H1 (cell line): ENCODE data around the gene PPP1R14B. TPM values are rescaled to one million over a fixed set of nuclear protein-coding genes. Genes with fewer than 3 reads are reported as not detected.

Experiments used
- CTCF ChIA-PET: fragments of 300-600 bp; sonication (Branson Sonifier 250); formaldehyde crosslinking; loops from one replicate; lab custom pipeline; 2021; ENCODE audit not compliant: partially characterized antibody; lab: Charles Lee
- POLR2A ChIA-PET: fragments of 300-600 bp; sonication (Branson Sonifier 250); formaldehyde crosslinking; loops from one replicate; lab custom pipeline; 2021; ENCODE audit warnings: inconsistent platforms; ENCODE audit not compliant: partially characterized antibody; lab: Charles Lee
- DNase-seq, 2 experiments: peaks; one replicate each; pipeline versions ENCODE4 v3.0.0 to v3.0.0-alpha.2; 2010 to 2022; ENCODE audit warnings: low spot score in 2 of 2, low read depth in 1 of 2, mixed read lengths in 1 of 2
- FAIRE-seq: peaks from 2 replicates; lab custom pipeline; 2011; peaks lifted over from hg19 to GRCh38; lab: Jason Lieb, UNC
- H2AFZ ChIP-seq: 2 replicates; pipeline ENCODE4 v1.8.1; 2012; ENCODE audit warnings: low read length, inconsistent platforms
- H2AK5ac ChIP-seq: 2 replicates; pipeline ENCODE4 v1.6.1; 2013; ENCODE audit warnings: low read depth, low read length
- H2BK120ac ChIP-seq: replicated peaks from 2 replicates; pipeline ENCODE3; 2013; ENCODE audit warnings: low read depth, low read length, inconsistent platforms
- H2BK12ac ChIP-seq: 2 replicates; pipeline ENCODE4 v1.6.1; 2013; ENCODE audit warnings: low read depth, low read length
- H2BK15ac ChIP-seq: 2 replicates; pipeline ENCODE4 v1.6.1; 2013; ENCODE audit warnings: low read length
- H2BK20ac ChIP-seq: 2 replicates; pipeline ENCODE4 v1.6.1; 2013; ENCODE audit warnings: low read length
- H2BK5ac ChIP-seq: 2 replicates; pipeline ENCODE4 v1.6.1; 2013; ENCODE audit warnings: low read depth, low read length
- H3K14ac ChIP-seq: 2 replicates; pipeline ENCODE4 v1.6.1; 2013; ENCODE audit warnings: inconsistent platforms; ENCODE audit not compliant: insufficient read length
- H3K18ac ChIP-seq: 2 replicates; pipeline ENCODE4 v1.6.1; 2013; ENCODE audit warnings: low read length; ENCODE audit errors: extremely low read depth
- H3K23ac ChIP-seq: 2 replicates; pipeline ENCODE4 v1.6.1; 2013; ENCODE audit warnings: inconsistent platforms; ENCODE audit not compliant: insufficient read length
- H3K23me2 ChIP-seq: 2 replicates; pipeline ENCODE4 v1.6.1; 2013; ENCODE audit warnings: low read depth, low read length
- H3K27ac ChIP-seq: 2 replicates; pipeline ENCODE4 v1.6.1; 2011; ENCODE audit warnings: low read depth, low read length, inconsistent platforms
- H3K27me3 ChIP-seq, 4 experiments: replicated peaks in 1 of 4; 1 replicate in 1 of 4; 2 replicates in 3 of 4; pipeline versions ENCODE4 v1.6.1 to v1.8.1; 2011 to 2013; ENCODE audit warnings: low read length in 3 of 4, mild to moderate bottlenecking in 3 of 4, inconsistent platforms in 2 of 4, mixed read lengths in 2 of 4, moderate library complexity in 1 of 4; ENCODE audit not compliant: control insufficient read depth in 3 of 4, insufficient read depth in 3 of 4; ENCODE audit errors: extremely low read depth in 1 of 4
- H3K36me3 ChIP-seq, 4 experiments: 2 replicates each; pipeline versions ENCODE4 v1.6.1 to v1.8.1; 2011 to 2013; ENCODE audit warnings: mild to moderate bottlenecking in 4 of 4, low read length in 3 of 4, moderate library complexity in 2 of 4, control low read depth in 1 of 4, inconsistent platforms in 1 of 4; ENCODE audit not compliant: insufficient read depth in 4 of 4, control insufficient read depth in 2 of 4
- H3K4ac ChIP-seq: replicated peaks from 2 replicates; pipeline ENCODE3; 2013; ENCODE audit warnings: low read length, low read depth, mixed read lengths, inconsistent platforms; ENCODE audit not compliant: insufficient read length
- H3K4me1 ChIP-seq, 4 experiments: replicated peaks in 1 of 4; 1 replicate in 1 of 4; 2 replicates in 3 of 4; pipeline versions ENCODE4 v1.6.1 to v1.8.1; 2011 to 2013; ENCODE audit warnings: low read length in 3 of 4, inconsistent platforms in 2 of 4, mixed read lengths in 1 of 4; ENCODE audit not compliant: insufficient read depth in 4 of 4, control insufficient read depth in 3 of 4
- H3K4me2 ChIP-seq, 2 experiments: 2 replicates each; pipeline versions ENCODE4 v1.6.1 to v1.8.1; 2011 to 2013; ENCODE audit warnings: low read depth in 2 of 2, low read length in 2 of 2, control low read depth in 1 of 2, inconsistent platforms in 1 of 2, mild to moderate bottlenecking in 1 of 2; ENCODE audit not compliant: insufficient read depth in 1 of 2
- H3K4me3 ChIP-seq, 4 experiments: fragments of 200-600, 300-600 bp in 1 of 4; sonication (generic), shearing (Covaris generic), sonication (Bioruptor Twin) in 1 of 4; 2 replicates each; pipeline versions ENCODE4 v1.5.1 to v1.8.1; 2011 to 2016; ENCODE audit warnings: low read length in 4 of 4, low read depth in 3 of 4, control low read depth in 2 of 4, inconsistent platforms in 2 of 4, mild to moderate bottlenecking in 2 of 4, mixed read lengths in 1 of 4, moderate library complexity in 1 of 4; ENCODE audit not compliant: insufficient read depth in 2 of 4; ENCODE audit errors: extremely low read depth in 1 of 4
- H3K56ac ChIP-seq: replicated peaks from 2 replicates; pipeline ENCODE3; 2013; ENCODE audit warnings: low read depth, mild to moderate bottlenecking, mixed read lengths, low read length, inconsistent platforms; ENCODE audit not compliant: insufficient read length
- H3K79me1 ChIP-seq: 2 replicates; pipeline ENCODE4 v1.6.1; 2013; ENCODE audit warnings: low read depth, low read length, control low read depth
- H3K79me2 ChIP-seq, 2 experiments: 2 replicates each; pipeline versions ENCODE4 v1.6.1 to v1.8.1; 2012 to 2013; ENCODE audit warnings: low read length in 2 of 2, mild to moderate bottlenecking in 2 of 2, inconsistent platforms in 1 of 2; ENCODE audit not compliant: insufficient read depth in 2 of 2, control insufficient read depth in 1 of 2
- H3K9ac ChIP-seq, 4 experiments: replicated peaks in 1 of 4; 1 replicate in 1 of 4; 2 replicates in 3 of 4; pipeline versions ENCODE4 v1.6.1 to v1.8.1; 2011 to 2013; ENCODE audit warnings: low read depth in 3 of 4, low read length in 3 of 4, control low read depth in 2 of 4, mild to moderate bottlenecking in 2 of 4, moderate library complexity in 2 of 4, inconsistent platforms in 1 of 4; ENCODE audit errors: extremely low read depth in 1 of 4
- H3K9me3 ChIP-seq, 2 experiments: 2 replicates each; pipeline versions ENCODE4 v1.6.1 to v1.8.1; 2012 to 2013; ENCODE audit warnings: mild to moderate bottlenecking in 2 of 2, moderate library complexity in 2 of 2, control low read depth in 1 of 2, inconsistent platforms in 1 of 2, low read depth in 1 of 2, low read length in 1 of 2, mixed read lengths in 1 of 2; ENCODE audit not compliant: insufficient read depth in 2 of 2
- H4K20me1 ChIP-seq, 2 experiments: replicated peaks in 1 of 2; 2 replicates each; pipeline versions ENCODE3 to v1.8.1; 2011 to 2013; ENCODE audit warnings: inconsistent platforms in 2 of 2, low read length in 2 of 2, mild to moderate bottlenecking in 1 of 2; ENCODE audit not compliant: insufficient read depth in 2 of 2, control insufficient read depth in 1 of 2
- H4K5ac ChIP-seq: 2 replicates; pipeline ENCODE4 v1.6.1; 2013; ENCODE audit warnings: low read length, low read depth, mixed read lengths, inconsistent platforms; ENCODE audit not compliant: insufficient read length
- H4K8ac ChIP-seq: 2 replicates; pipeline ENCODE4 v1.8.0; 2013; ENCODE audit warnings: mild to moderate bottlenecking, moderate library complexity, low read length, inconsistent platforms; ENCODE audit not compliant: insufficient read depth; ENCODE audit errors: extremely low read depth
- H4K91ac ChIP-seq: replicated peaks from 2 replicates; pipeline ENCODE3; 2013; ENCODE audit warnings: low read length, mixed read lengths, inconsistent platforms; ENCODE audit not compliant: insufficient read length
- CBX8 ChIP-seq: fragments of 300-800, 300-1000 bp; sonication (generic); IDR thresholded peaks from 2 replicates; pipeline ENCODE4 v1.7.1; 2016; ENCODE audit warnings: low read depth, low read length, borderline replicate concordance
- CEBPB ChIP-seq: IDR thresholded peaks from 2 replicates; pipeline ENCODE4 v1.6.1; 2012; ENCODE audit warnings: low read depth, low read length
- KDM1A ChIP-seq: fragments of 200-600, 300-600 bp; sonication (generic); IDR thresholded peaks from 2 replicates; pipeline ENCODE4 v1.7.1; 2016; ENCODE audit warnings: mild to moderate bottlenecking, low read length, borderline replicate concordance
- PHF8 ChIP-seq: fragments of 200-600 bp; sonication (generic); conservative IDR thresholded peaks from 2 replicates; pipeline ENCODE4 v1.7.1; 2012; ENCODE audit warnings: low read depth, mild to moderate bottlenecking, inconsistent platforms, low read length, moderate library complexity
- POLR2AphosphoS5 ChIP-seq: IDR thresholded peaks from 2 replicates; pipeline ENCODE4 v1.6.1; 2011; ENCODE audit warnings: low read depth, low read length
- RFX5 ChIP-seq: IDR thresholded peaks from 2 replicates; pipeline ENCODE4 v1.6.1; 2011; ENCODE audit warnings: low read depth, low read length, improper control_type of control experiment, borderline replicate concordance
- RXRA ChIP-seq: IDR thresholded peaks from 2 replicates; pipeline ENCODE4 v1.6.1; 2011; ENCODE audit warnings: low read depth, mild to moderate bottlenecking, low read length, moderate library complexity; ENCODE audit not compliant: insufficient read depth
- SRF ChIP-seq: IDR thresholded peaks from 2 replicates; pipeline ENCODE4 v1.6.1; 2011; ENCODE audit warnings: mild to moderate bottlenecking, low read depth, low read length, moderate library complexity
- TAF1 ChIP-seq: IDR thresholded peaks from 2 replicates; pipeline ENCODE4 v1.6.1; 2011; ENCODE audit warnings: mild to moderate bottlenecking, low read depth, low read length
- TAF7 ChIP-seq: optimal IDR thresholded peaks from 2 replicates; pipeline ENCODE3; 2011; ENCODE audit warnings: low read depth, mild to moderate bottlenecking, inconsistent platforms, low read length, moderate library complexity, borderline replicate concordance
- USF2 ChIP-seq: IDR thresholded peaks from 2 replicates; pipeline ENCODE4 v1.6.1; 2011; ENCODE audit warnings: low read length, improper control_type of control experiment
- YY1 ChIP-seq: IDR thresholded peaks from 2 replicates; pipeline ENCODE4 v1.6.1; 2011; ENCODE audit warnings: low read depth, mild to moderate bottlenecking, low read length
- WGBS, 2 experiments: shearing (Covaris generic) in 1 of 2; methylation state at CpG; one replicate each; pipeline versions ENCODE4 v1.1.6 to v1.1.7; 2013 to 2015; ENCODE audit warnings: low lambda C conversion rate in 2 of 2, mixed read lengths in 2 of 2, inconsistent platforms in 1 of 2, low coverage in 1 of 2, missing lambda C conversion rate in 1 of 2; ENCODE audit not compliant: insufficient replicate concordance in 2 of 2, insufficient coverage in 1 of 2, insufficient read length in 1 of 2; ENCODE audit errors: extremely low coverage in 1 of 2, missing lambda C conversion rate in 1 of 2; 5-methylcytosine and 5-hydroxymethylcytosine counted together
- polyA plus RNA-seq, 7 experiments: library from polyadenylated mRNA; depleted of rRNA in 3 of 7; stranded (reverse) in 5 of 7; unstranded in 2 of 7; fragments of >200 nt in 5 of 7; fragments of 200-250 nt in 2 of 7; gene quantifications; 1 replicate in 5 of 7; 2 replicates in 1 of 7; 4 replicates in 1 of 7; pipeline versions ENCODE4 v1.2.1 to v1.2.3, GENCODE V29; 2011 to 2013; ENCODE audit warnings: missing spikeins in 2 of 7, mixed read lengths in 2 of 7
- total RNA-seq: library from RNA; stranded (reverse); fragmentation: NEBNext Ultra II Directional; extraction: Animal tissue kit (Norgen Biotek cat#: 25700); gene quantifications from 2 replicates; pipeline ENCODE4 v1.2.1, GENCODE V29; 2021
- TF ChIP-seq, protein P1 (sequence below): IDR thresholded peaks from 2 replicates; pipeline ENCODE4 v1.6.1; 2012; ENCODE audit warnings: inconsistent platforms

Gene PPP1R14B
- total and polyA plus RNA-seq, 2 of the 8 experiments (the other 6 are each of a cell fraction or from before 2014, with no cell fraction given), result 265 to 419 TPM

GRCh38 chr11:64261556-64262080 lies 14.9 kb upstream of the PPP1R14B start:
- H3K4me2 ChIP-seq, result no peak overlapping the region
- peaks cover 8 to 21% of the 10 kb centered on the region in 2 experiments for H4K20me1 ChIP-seq
- H3K4ac ChIP-seq, result no peak overlapping the region
- H2BK120ac ChIP-seq, result no peak overlapping the region
- H2AK5ac ChIP-seq, result no peak overlapping the region
- H3K14ac ChIP-seq, result no peak overlapping the region
- no peaks in the 10 kb centered on the region; a peak in 3 of 7 replicates for H3K4me1 ChIP-seq
- H4K91ac ChIP-seq, result no peak overlapping the region
- ChIA-PET CTCF (interaction anchor here (0.7 to 7.9 kb wide), 6 partner anchors 6 to 55 kb away, joined by 3 to 62 read pairs (median 6); partner anchors contain the start of genes CATSPERZ and FERMT3), POLR2A (interaction anchor here (1.2 to 11.9 kb wide), 5 partner anchors 5 to 39 kb away, joined by 3 to 352 read pairs (median 4); partner anchors contain the start of genes CATSPERZ, FKBP2, PLCB3 and PPP1R14B)
- FAIRE-seq, result no peak
- WGBS, 2 experiments, result 93% methylated on average over 16 of the region's 18 CpGs; no CpG with 5 or more reads in 1 of the 2 experiments
- no peak overlapping the region for H4K8ac ChIP-seq
- no peak overlapping the region for H2AFZ ChIP-seq
- H2BK20ac ChIP-seq, result no peak overlapping the region
- peaks cover 20 to 82% (median 38%) of the 10 kb centered on the region in 4 experiments for H3K36me3 ChIP-seq
- no peak overlapping the region for H4K5ac ChIP-seq
- H3K9ac ChIP-seq, result no peak overlapping the region
- H3K9me3 ChIP-seq, result no peaks in the 10 kb centered on the region
- no peak overlapping the region for H3K56ac ChIP-seq
- H3K18ac ChIP-seq, result no peak overlapping the region
- H3K4me3 ChIP-seq, result no peak overlapping the region
- no peak overlapping the region for H2BK15ac ChIP-seq
- no peaks in the 10 kb centered on the region for H3K27me3 ChIP-seq
- no peaks in the 10 kb centered on the region for H3K23me2 ChIP-seq
- H2BK5ac ChIP-seq, result no peak overlapping the region
- H3K27ac ChIP-seq, result no peak overlapping the region
- H3K23ac ChIP-seq, result no peak overlapping the region
- H2BK12ac ChIP-seq, result no peak overlapping the region
- no peak for DNase-seq
- no peaks in the 10 kb centered on the region for H3K79me1 ChIP-seq
- no peaks in the 10 kb centered on the region for H3K79me2 ChIP-seq
- TF ChIP-seq TAF7 (no peak), YY1 (no peak), USF2 (no peak), POLR2AphosphoS5 (no peak), RXRA (no peak), SRF (no peak), TAF1 (no peak), CBX8 (no peak), RFX5 (no peak), KDM1A (no peak), PHF8 (no peak), CEBPB (no peak)
- TF ChIP-seq, protein P1, sequence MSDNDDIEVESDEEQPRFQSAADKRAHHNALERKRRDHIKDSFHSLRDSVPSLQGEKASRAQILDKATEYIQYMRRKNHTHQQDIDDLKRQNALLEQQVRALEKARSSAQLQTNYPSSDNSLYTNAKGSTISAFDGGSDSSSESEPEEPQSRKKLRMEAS, result no peak
